A549 treated with AZD2906 at 1 μM for 4 hours (cell line): ENCODE measurements around the gene SLC5A4. TPM values are rescaled to one million over a fixed set of nuclear protein-coding genes. Genes with fewer than 3 reads are reported as not detected.

Experiments used
- total RNA-seq: library from RNA; stranded (reverse); fragments of 200-300 nt; extraction: Qiagen RNA extraction; gene quantifications from 5 replicates; pipeline ENCODE4 v1.2.3, GENCODE V29; 2022

SLC5A4 gene
- total RNA-seq: not detected in 5 replicates

GRCh38 chr22:32255217-32255616 lies at the start of gene SLC5A4:
TSS of gene SLC5A4 (minus strand) at chr22:32255347. CDS start at chr22:32255329, 18 bp downstream.

GRCh38 chr22:32204856-32205722 lies 50.1 kb downstream of the SLC5A4 start, which contains the start of gene RFPL2:
TSS of gene RFPL2 (minus strand) at chr22:32205073. CDS start at chr22:32202451, 2,622 bp downstream.

Other genes with a start within 250 kb of the SLC5A4 start
- gene SLC5A1, start 212.1 kb downstream of the SLC5A4 start, total RNA-seq: 0.03 to 0.05 TPM (median 0.03 TPM) in 5 replicates
- gene C22orf42, start 96.0 kb downstream of the SLC5A4 start, total RNA-seq: not detected in 5 replicates
- gene RFPL2, start 50.3 kb downstream of the SLC5A4 start, total RNA-seq: 0.08 to 0.20 TPM (median 0.12 TPM) in 5 replicates
- not detected in 5 replicates for gene RFPL3, start 102.5 kb upstream of the SLC5A4 start, total RNA-seq
- gene RTCB, start 156.9 kb upstream of the SLC5A4 start, total RNA-seq: 74.2 to 86.6 TPM (median 75.1 TPM) in 5 replicates
- gene BPIFC, start 209.1 kb upstream of the SLC5A4 start, total RNA-seq: not detected in 5 replicates
- gene FBXO7, start 219.5 kb upstream of the SLC5A4 start, total RNA-seq: 69.0 to 73.7 TPM (median 71.2 TPM) in 5 replicates